ENCODE measurements around the gene XCR1. TPM values are rescaled to one million over a fixed set of nuclear protein-coding genes. Genes with fewer than 3 reads are reported as not detected.

The XCR1 gene
- total and polyA plus RNA-seq, 2 of the 8 experiments (the other 6 are each of a cell fraction or from before 2014, with no cell fraction given) = 0.53 TPM; not detected in 1

GRCh38 chr3:45978006-45978761 is 49.1 kb downstream of the XCR1 start (continued):
- TF ChIP-seq CHD7 (IDR thresholded peaks at IDR 0.05; ENCODE audit: insufficient replicate concordance, low read length) (no peak), BRCA1 (IDR thresholded peaks at IDR 0.05; ENCODE audit: low read depth, low read length) (no peak)

Data from H1 (cell line).